Measurements from ENCODE around the gene N4BP2L2.
A peak's percentile ranks its signal among the peaks of the same experiment; 100 is the strongest.

- TF ChIP-seq CHD1 (IDR thresholded peaks at IDR 0.05; ENCODE audit: low read depth, low read length) (no peak), POLR2A (IDR thresholded peaks at IDR 0.05; ENCODE audit: low read depth, low read length) (no peak), CTCF (conservative IDR thresholded peaks at IDR 0.05; ENCODE audit: low read depth, low read length) (peak; percentile 62), USF2 (IDR thresholded peaks at IDR 0.05; ENCODE audit: low read depth, low read length) (no peak), RCOR1 (IDR thresholded peaks at IDR 0.05; ENCODE audit: insufficient replicate concordance, low read length) (no peak), SMC3 (IDR thresholded peaks at IDR 0.05; ENCODE audit: low read depth, low read length) (peak; percentile 82), BHLHE40 (IDR thresholded peaks at IDR 0.05; ENCODE audit: low read depth, low read length) (no peak), ELK1 (IDR thresholded peaks at IDR 0.05; ENCODE audit: borderline replicate concordance, low read depth, low read length) (no peak), RFX5 (IDR thresholded peaks at IDR 0.05; ENCODE audit: low read depth, low read length) (no peak), MXI1 (IDR thresholded peaks at IDR 0.05; ENCODE audit: borderline replicate concordance, low read depth, low read length) (no peak), RAD21 (IDR thresholded peaks at IDR 0.05; ENCODE audit: low read length) (peak; percentile 55), FOS (IDR thresholded peaks at IDR 0.05; ENCODE audit: low read depth, low read length) (no peak)
These were observed 42.7 kb upstream of the N4BP2L2 start for GRCh38 chr13:32581177-32581786.

Data from IMR-90 (cell line).